ENCODE measurements around the gene SLC44A3.

Gene SLC44A3

GRCh38 chr1:94866164-94866807 is 46.1 kb downstream of the SLC44A3 start:
- no peak overlapping the region for H3K9ac ChIP-seq (ENCODE audit: low read depth, low read length, poor library complexity, severe bottlenecking)
- H2AFZ ChIP-seq (ENCODE audit: low read length) = no peak overlapping the region
- no peaks in the 10 kb centered on the region for H3K36me3 ChIP-seq (ENCODE audit: insufficient read depth, low read length)
- no peak overlapping the region for H3K4me2 ChIP-seq (ENCODE audit: low read depth, low read length, poor library complexity, severe bottlenecking)
- H3K4me3 ChIP-seq (ENCODE audit: low read length, poor library complexity, severe bottlenecking) = no peak overlapping the region
- H3K27me3 ChIP-seq (ENCODE audit: insufficient read depth, low read length, poor library complexity, severe bottlenecking) = no peaks in the 10 kb centered on the region
- H3K4me1 ChIP-seq (ENCODE audit: insufficient read depth, low read length, poor library complexity, severe bottlenecking) = no peaks in the 10 kb centered on the region
- no peaks in the 10 kb centered on the region for H3K9me3 ChIP-seq (ENCODE audit: insufficient read depth, low read depth, low read length)
- H4K20me1 ChIP-seq (ENCODE audit: insufficient read depth, low read length, poor library complexity, severe bottlenecking) = no peaks in the 10 kb centered on the region
- TF ChIP-seq, protein P1, sequence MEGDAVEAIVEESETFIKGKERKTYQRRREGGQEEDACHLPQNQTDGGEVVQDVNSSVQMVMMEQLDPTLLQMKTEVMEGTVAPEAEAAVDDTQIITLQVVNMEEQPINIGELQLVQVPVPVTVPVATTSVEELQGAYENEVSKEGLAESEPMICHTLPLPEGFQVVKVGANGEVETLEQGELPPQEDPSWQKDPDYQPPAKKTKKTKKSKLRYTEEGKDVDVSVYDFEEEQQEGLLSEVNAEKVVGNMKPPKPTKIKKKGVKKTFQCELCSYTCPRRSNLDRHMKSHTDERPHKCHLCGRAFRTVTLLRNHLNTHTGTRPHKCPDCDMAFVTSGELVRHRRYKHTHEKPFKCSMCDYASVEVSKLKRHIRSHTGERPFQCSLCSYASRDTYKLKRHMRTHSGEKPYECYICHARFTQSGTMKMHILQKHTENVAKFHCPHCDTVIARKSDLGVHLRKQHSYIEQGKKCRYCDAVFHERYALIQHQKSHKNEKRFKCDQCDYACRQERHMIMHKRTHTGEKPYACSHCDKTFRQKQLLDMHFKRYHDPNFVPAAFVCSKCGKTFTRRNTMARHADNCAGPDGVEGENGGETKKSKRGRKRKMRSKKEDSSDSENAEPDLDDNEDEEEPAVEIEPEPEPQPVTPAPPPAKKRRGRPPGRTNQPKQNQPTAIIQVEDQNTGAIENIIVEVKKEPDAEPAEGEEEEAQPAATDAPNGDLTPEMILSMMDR (conservative IDR thresholded peaks at IDR 0.05; ENCODE audit: low read length) = no peak
- no peak for TF ChIP-seq EZH2phosphoT487 (IDR thresholded peaks at IDR 0.05; ENCODE audit: borderline replicate concordance)
- H3F3A ChIP-seq (ENCODE audit: low read depth) = no peaks in the 10 kb centered on the region
- H3K79me2 ChIP-seq (ENCODE audit: insufficient read depth, low read length) = no peaks in the 10 kb centered on the region
- no peaks in the 10 kb centered on the region for H3K9me2 ChIP-seq (replicated peaks; ENCODE audit: low read depth, low read length)

DNA sequence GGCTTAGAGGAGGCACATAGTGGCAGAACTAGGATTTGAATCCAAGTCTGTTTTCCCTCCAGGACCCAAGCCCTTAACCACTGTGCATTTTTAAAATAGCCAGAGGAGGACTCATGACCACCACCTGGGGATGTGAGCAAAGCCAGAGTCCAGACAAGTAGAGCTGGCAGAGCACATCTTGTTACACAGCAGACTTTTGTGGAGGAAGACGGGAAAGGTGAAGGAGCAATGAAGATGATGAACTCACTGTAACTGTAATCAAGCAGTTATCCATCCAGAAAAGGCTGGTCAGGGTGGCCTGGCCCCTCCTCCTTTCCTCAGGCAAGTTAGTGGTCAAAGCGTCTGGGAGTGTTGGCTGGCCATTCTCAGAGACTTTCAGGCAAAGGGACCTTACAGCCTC is 50.9 kb downstream of the SLC44A3 start:
- Histone ChIP-seq H3K9me3 (ENCODE audit: insufficient read depth, low read depth, low read length) (no peaks in the 10 kb centered on the region), H3K4me1 (ENCODE audit: insufficient read depth, low read length, poor library complexity, severe bottlenecking) (peaks cover 7% of the 10 kb centered on the region), H3F3A (ENCODE audit: low read depth) (no peaks in the 10 kb centered on the region), H3K9ac (ENCODE audit: low read depth, low read length, poor library complexity, severe bottlenecking) (no peak overlapping the region), H3K9me2 (replicated peaks; ENCODE audit: low read depth, low read length) (no peaks in the 10 kb centered on the region), H4K20me1 (ENCODE audit: insufficient read depth, low read length, poor library complexity, severe bottlenecking) (no peaks in the 10 kb centered on the region), H3K4me2 (ENCODE audit: low read depth, low read length, poor library complexity, severe bottlenecking) (no peak overlapping the region), H3K36me3 (ENCODE audit: insufficient read depth, low read length) (no peaks in the 10 kb centered on the region), H3K79me2 (ENCODE audit: insufficient read depth, low read length) (no peaks in the 10 kb centered on the region), H3K4me3 (ENCODE audit: low read length, poor library complexity, severe bottlenecking) (no peak overlapping the region), H3K27me3 (ENCODE audit: insufficient read depth, low read length, poor library complexity, severe bottlenecking) (no peaks in the 10 kb centered on the region), H2AFZ (ENCODE audit: low read length) (no peak overlapping the region)
- TF ChIP-seq, protein P1 (conservative IDR thresholded peaks at IDR 0.05; ENCODE audit: low read length) = no peak
- no peak for TF ChIP-seq EZH2phosphoT487 (IDR thresholded peaks at IDR 0.05; ENCODE audit: borderline replicate concordance)

- Histone ChIP-seq H3K9me3 (ENCODE audit: insufficient read depth, low read depth, low read length) (no peaks in the 10 kb centered on the region), H3K9me2 (replicated peaks; ENCODE audit: low read depth, low read length) (no peaks in the 10 kb centered on the region), H4K20me1 (ENCODE audit: insufficient read depth, low read length, poor library complexity, severe bottlenecking) (no peaks in the 10 kb centered on the region), H3K4me2 (ENCODE audit: low read depth, low read length, poor library complexity, severe bottlenecking) (no peak overlapping the region), H3K27me3 (ENCODE audit: insufficient read depth, low read length, poor library complexity, severe bottlenecking) (no peaks in the 10 kb centered on the region), H3K79me2 (ENCODE audit: insufficient read depth, low read length) (no peaks in the 10 kb centered on the region), H3F3A (ENCODE audit: low read depth) (no peaks in the 10 kb centered on the region), H2AFZ (ENCODE audit: low read length) (no peak overlapping the region), H3K9ac (ENCODE audit: low read depth, low read length, poor library complexity, severe bottlenecking) (no peak overlapping the region), H3K4me3 (ENCODE audit: low read length, poor library complexity, severe bottlenecking) (no peak overlapping the region), H3K4me1 (ENCODE audit: insufficient read depth, low read length, poor library complexity, severe bottlenecking) (peaks cover 7% of the 10 kb centered on the region), H3K36me3 (ENCODE audit: insufficient read depth, low read length) (no peaks in the 10 kb centered on the region)
- TF ChIP-seq, protein P1 (conservative IDR thresholded peaks at IDR 0.05; ENCODE audit: low read length) = no peak
- no peak for TF ChIP-seq EZH2phosphoT487 (IDR thresholded peaks at IDR 0.05; ENCODE audit: borderline replicate concordance)
These were observed 52.8 kb downstream of the SLC44A3 start for GRCh38 chr1:94872771-94873495.

Measured in Loucy (cell line).